Thyroid gland (tissue), 4 donors: ENCODE results near the gene OTUD7B.

ENCODE experiments used
- POLR2A ChIP-seq, 2 donors: fragments of 450-650 bp; IDR thresholded peaks; one replicate each; pipeline ENCODE4 v1.6.1; 2017; ENCODE audit warnings: antibody characterized with exemption in 2 of 2, mild to moderate bottlenecking in 2 of 2, moderate library complexity in 1 of 2
- TF ChIP-seq, protein P1 (sequence below), 6 experiments: fragments of 200-600 bp in 3 of 6; fragments of 450-650 bp in 3 of 6; sonication (generic) in 3 of 6; IDR thresholded peaks; one replicate each; pipeline ENCODE4 v1.5.1; 2016 to 2019; ENCODE audit warnings: antibody characterized with exemption in 6 of 6, mild to moderate bottlenecking in 2 of 6, inconsistent platforms in 1 of 6, moderate library complexity in 1 of 6

DNA sequence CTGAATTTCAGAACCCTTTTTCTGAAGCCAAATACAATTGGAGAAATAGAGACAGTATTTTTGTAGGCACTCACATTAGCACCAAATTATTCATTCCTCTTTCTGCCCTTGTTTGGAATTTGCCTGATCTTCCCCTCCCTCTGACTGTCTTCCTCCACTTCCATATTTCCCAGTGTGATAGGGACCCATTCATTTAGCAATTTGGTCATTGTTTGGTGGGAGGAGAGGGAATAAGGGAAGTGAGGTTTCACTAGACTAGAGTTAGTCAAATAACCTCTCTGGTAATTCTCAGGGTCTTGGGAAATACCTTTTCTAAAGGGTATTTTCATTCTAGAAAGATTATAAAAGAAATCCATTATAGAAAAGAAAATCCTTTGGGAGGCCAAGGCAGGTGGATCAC lies 42.9 kb downstream of the OTUD7B start:
- TF ChIP-seq, protein P1, sequence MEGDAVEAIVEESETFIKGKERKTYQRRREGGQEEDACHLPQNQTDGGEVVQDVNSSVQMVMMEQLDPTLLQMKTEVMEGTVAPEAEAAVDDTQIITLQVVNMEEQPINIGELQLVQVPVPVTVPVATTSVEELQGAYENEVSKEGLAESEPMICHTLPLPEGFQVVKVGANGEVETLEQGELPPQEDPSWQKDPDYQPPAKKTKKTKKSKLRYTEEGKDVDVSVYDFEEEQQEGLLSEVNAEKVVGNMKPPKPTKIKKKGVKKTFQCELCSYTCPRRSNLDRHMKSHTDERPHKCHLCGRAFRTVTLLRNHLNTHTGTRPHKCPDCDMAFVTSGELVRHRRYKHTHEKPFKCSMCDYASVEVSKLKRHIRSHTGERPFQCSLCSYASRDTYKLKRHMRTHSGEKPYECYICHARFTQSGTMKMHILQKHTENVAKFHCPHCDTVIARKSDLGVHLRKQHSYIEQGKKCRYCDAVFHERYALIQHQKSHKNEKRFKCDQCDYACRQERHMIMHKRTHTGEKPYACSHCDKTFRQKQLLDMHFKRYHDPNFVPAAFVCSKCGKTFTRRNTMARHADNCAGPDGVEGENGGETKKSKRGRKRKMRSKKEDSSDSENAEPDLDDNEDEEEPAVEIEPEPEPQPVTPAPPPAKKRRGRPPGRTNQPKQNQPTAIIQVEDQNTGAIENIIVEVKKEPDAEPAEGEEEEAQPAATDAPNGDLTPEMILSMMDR (IDR thresholded peaks at IDR 0.05) = no peak
- no peak for TF ChIP-seq POLR2A (IDR thresholded peaks at IDR 0.05)
